EH (cell line): ENCODE measurements around the gene HOXA3.
A peak's percentile ranks its signal among the peaks of the same experiment; 100 is the strongest.

Experiments
- DNase-seq: peaks from one replicate; pipeline ENCODE4 v3.0.0-alpha.2; 2015; ENCODE audit warnings: low read depth

The HOXA3 gene

GRCh38 chr7:27156508-27156898, 4.1 kb upstream of the HOXA3 start, which contains the start of gene HOXA7:
Gene HOXA7, minus strand, starts transcription at chr7:27156675. Its CDS starts 130 bp downstream, at chr7:27156545.
- DNase-seq, result peak; percentile 77

GRCh38 chr7:27155816-27156507, 3.6 kb upstream of the HOXA3 start:
- peak; percentile 52 for DNase-seq

GRCh38 chr7:27154901-27155815, 2.8 kb upstream of the HOXA3 start:
- DNase-seq, result no peak

GRCh38 chr7:27154369-27154768, 2.0 kb upstream of the HOXA3 start:
- no peak for DNase-seq

GRCh38 chr7:27153526-27153925, 1.1 kb upstream of the HOXA3 start:
- no peak for DNase-seq

GRCh38 chr7:27152816-27153442, 546 bp upstream of the HOXA3 start:
- no peak for DNase-seq

- peak; percentile 13 for DNase-seq
Measured at GRCh38 chr7:27151341-27151930, 947 bp downstream of the HOXA3 start.

- DNase-seq, result peak; percentile 84
Measured at GRCh38 chr7:27150568-27151340, 1.6 kb downstream of the HOXA3 start.

GRCh38 chr7:27149842-27150567, 2.4 kb downstream of the HOXA3 start:
- no peak for DNase-seq

- peak; percentile 64 for DNase-seq
Measured at GRCh38 chr7:27148756-27149641, 3.4 kb downstream of the HOXA3 start.

GRCh38 chr7:27148031-27148755, 4.2 kb downstream of the HOXA3 start:
- DNase-seq, result no peak

GRCh38 chr7:27147199-27148030, 5.0 kb downstream of the HOXA3 start, which contains the start of gene HOXA6:
Gene HOXA6, minus strand, starts transcription at chr7:27147774. Its CDS starts 25 bp downstream, at chr7:27147749.
- peak; percentile 22 for DNase-seq

GRCh38 chr7:27146491-27147198, 5.7 kb downstream of the HOXA3 start:
- no peak for DNase-seq

- no peak for DNase-seq
Measured at GRCh38 chr7:27145914-27146412, 6.4 kb downstream of the HOXA3 start.

GRCh38 chr7:27145165-27145913, 7.0 kb downstream of the HOXA3 start:
- no peak for DNase-seq

- no peak for DNase-seq
Measured at GRCh38 chr7:27144781-27145164, 7.6 kb downstream of the HOXA3 start.
